ENCODE measurements around the gene CREM.
"Not testable (repeated sequence)": the region's sequence is repeated elsewhere in the genome, so short reads cannot be mapped to it uniquely, and the experiment has no call there.

CREM gene

GRCh38 chr10:35195361-35196306 lies 69.0 kb downstream of the CREM start:
- DNase-seq: peak; percentile 59 to 98 (median 90)

- DNase-seq: no peak
These were observed 73.8 kb downstream of the CREM start for GRCh38 chr10:35200487-35200886.

GRCh38 chr10:35201234-35201633 lies 74.6 kb downstream of the CREM start:
- no peak for DNase-seq

DNA sequence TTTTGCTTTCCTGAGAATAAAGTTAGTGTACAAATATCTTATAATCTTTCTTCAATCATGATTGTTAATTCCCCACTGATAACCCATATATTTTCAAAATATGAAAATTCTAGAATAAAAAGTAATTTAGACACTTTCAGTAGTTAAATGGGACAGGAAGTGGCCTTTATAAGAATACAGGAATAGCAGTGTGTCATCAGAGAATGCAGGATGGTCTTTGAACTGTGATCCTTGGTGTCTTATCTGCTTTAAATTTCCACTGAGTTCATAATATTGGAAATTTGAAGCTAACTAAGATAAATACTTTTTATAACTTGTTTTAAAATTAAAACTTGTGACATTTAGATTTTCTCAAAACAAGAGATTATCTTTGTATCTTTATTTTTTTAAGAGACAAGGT lies 75.4 kb downstream of the CREM start:
- no peak for DNase-seq

- no peak for DNase-seq
These were observed 77.1 kb downstream of the CREM start for GRCh38 chr10:35203745-35204144.

- no peak for DNase-seq
These were observed 78.1 kb downstream of the CREM start for GRCh38 chr10:35204650-35205319.

- DNase-seq: no peak
These were observed 79.6 kb downstream of the CREM start for GRCh38 chr10:35206274-35206673.

GRCh38 chr10:35208536-35208935 lies 81.9 kb downstream of the CREM start:
- no peak for DNase-seq

- DNase-seq: no peak
These were observed 82.4 kb downstream of the CREM start for GRCh38 chr10:35208949-35209613.

DNA sequence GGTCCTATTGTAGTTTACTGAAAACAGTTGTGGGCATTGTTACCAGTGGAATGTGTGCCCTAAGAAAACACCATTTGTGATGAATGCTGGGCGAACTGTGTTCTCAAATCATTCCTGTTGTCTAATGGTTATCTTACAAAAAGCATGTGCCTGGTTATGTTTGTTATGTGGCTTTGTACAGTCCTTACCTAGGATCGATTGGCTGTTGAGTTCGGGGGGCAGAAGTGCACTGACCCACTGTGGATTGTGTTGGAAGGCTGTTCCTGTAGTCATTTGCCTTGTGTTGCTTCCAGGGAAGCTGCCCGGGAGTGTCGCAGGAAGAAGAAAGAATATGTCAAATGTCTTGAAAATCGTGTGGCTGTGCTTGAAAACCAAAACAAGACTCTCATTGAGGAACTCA lies 84.3 kb downstream of the CREM start:
- DNase-seq: no peak

GRCh38 chr10:35211390-35211789 lies 84.7 kb downstream of the CREM start:
- DNase-seq: no peak

DNA sequence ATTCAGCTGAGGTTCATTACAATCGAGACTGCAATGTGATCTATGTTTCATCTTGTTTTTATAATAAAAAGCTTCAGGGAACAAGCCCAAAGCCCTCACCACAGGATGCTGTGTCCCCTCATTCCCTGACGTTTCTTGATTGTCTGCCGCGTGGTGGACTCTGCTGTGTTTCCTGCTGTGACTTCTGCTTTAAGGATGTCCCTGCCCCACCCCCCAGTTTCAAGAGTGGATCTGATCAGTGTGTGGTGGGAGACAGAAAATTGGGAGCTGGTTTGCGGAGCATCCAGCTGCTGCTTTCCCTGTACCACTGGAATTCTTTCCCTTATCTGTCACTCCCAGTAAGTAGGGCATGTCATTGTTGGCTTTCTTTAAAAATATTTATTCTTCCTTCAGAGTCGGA lies 86.2 kb downstream of the CREM start:
- no peak for DNase-seq

- no peak for DNase-seq
These were observed 87.1 kb downstream of the CREM start for GRCh38 chr10:35213699-35214098.

- DNase-seq: no peak
These were observed 88.0 kb downstream of the CREM start for GRCh38 chr10:35214607-35215020.

DNA sequence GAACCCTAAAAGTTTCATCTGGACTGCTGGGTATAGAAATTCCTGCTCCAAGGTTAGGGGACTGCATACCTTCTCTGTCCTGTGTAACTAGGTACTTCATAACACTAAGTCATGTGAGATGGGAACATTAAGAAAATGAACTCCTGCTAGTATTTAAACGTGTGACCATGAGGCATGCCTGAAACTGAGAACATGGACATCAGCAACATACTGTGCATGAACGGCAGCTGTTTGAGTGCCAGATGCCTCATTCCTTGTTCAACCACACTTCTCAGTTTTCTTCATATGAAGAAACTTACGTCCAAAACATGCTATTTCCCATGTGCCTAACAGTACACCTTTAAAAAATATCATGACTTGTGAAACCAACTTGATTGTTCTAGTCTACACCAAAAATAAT lies 88.5 kb downstream of the CREM start:
- no peak for DNase-seq

DNA sequence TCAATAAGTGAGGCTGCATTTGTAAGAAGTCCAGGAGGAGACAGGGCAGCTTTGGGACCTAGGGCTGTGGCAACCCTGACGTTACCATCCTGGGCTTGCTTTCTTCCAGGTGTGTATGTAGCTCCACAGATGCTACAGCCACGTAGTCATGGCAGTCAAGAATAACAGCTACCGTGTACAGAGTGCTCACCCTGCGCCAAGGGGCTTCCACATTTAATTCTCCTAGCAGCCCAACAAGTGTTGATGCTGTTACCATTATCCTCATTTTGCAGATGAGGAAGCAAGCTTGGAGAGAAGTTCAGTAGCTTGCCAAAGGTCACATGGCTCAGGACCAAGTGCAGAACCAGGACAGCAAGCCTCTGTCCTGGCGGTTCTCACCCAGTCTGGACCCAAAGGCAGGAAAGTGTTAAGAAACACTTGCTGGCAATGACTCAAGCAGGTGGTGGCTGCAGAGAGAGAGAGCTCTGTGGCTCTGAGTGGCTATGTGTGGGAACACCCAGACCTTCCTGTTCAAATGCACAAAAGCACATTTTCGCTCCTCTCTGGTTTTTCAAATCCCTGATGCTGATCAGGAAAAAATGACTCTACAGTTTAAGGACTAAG lies 89.8 kb downstream of the CREM start:
- no peak for DNase-seq

- not testable (repeated sequence) for DNase-seq
These were observed 90.3 kb downstream of the CREM start for GRCh38 chr10:35216956-35217355.

GRCh38 chr10:35217455-35217854 lies 90.8 kb downstream of the CREM start:
- no peak for DNase-seq

GRCh38 chr10:35218339-35218955 lies 91.8 kb downstream of the CREM start:
- DNase-seq: peak; percentile 53 to 83 (median 72)

DNA sequence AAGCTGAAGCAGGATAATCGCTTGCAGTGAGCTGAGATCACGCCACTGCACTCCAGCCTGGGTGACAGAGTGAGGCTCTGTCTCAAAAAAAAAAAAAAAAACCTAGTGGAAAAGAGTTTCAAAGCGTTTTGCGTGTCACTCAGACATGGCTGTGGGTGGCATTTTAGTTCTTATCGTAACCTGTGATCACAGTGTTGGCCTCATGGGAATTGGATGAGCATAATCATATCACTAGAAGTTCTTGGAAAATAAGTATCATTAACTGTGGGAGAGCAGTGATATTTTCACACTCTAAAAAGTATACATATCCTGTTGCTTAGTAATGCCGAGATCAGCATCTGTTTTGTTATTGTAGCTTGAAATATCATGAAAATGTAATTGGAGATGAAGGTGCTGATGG lies 92.6 kb downstream of the CREM start:
- DNase-seq: no peak

- DNase-seq: no peak
These were observed 93.5 kb downstream of the CREM start for GRCh38 chr10:35219891-35220890.
